Osteocyte (in vitro differentiated cells): Measurements from ENCODE around the gene TNPO3. TPM values are rescaled to one million over a fixed set of nuclear protein-coding genes. Genes with fewer than 3 reads are reported as not detected.
A peak's percentile ranks its signal among the peaks of the same experiment; 100 is the strongest.
"Not testable (repeated sequence)": the region's sequence is repeated elsewhere in the genome, so short reads cannot be mapped to it uniquely, and the experiment has no call there.

Source experiments
- DNase-seq: peaks from one replicate; pipeline ENCODE4 v3.0.0; 2021; ENCODE audit warnings: mixed read lengths; ENCODE audit not compliant: unreplicated experiment; ENCODE audit errors: extremely low spot score
- H3K27ac Mint-ChIP-seq: one replicate; pipeline ENCODE4 v1.8.0; 2021; ENCODE audit warnings: mild to moderate bottlenecking, mixed read lengths; ENCODE audit not compliant: unreplicated experiment
- H3K27me3 Mint-ChIP-seq: one replicate; pipeline ENCODE4 v1.8.0; 2021; ENCODE audit warnings: mixed read lengths; ENCODE audit not compliant: unreplicated experiment
- H3K36me3 Mint-ChIP-seq: one replicate; pipeline ENCODE4 v1.8.0; 2021; ENCODE audit warnings: mixed read lengths; ENCODE audit not compliant: unreplicated experiment
- H3K4me1 Mint-ChIP-seq: one replicate; pipeline ENCODE4 v1.8.0; 2021; ENCODE audit warnings: mixed read lengths; ENCODE audit not compliant: unreplicated experiment
- H3K4me3 Mint-ChIP-seq: one replicate; pipeline ENCODE4 v1.8.0; 2021; ENCODE audit warnings: mild to moderate bottlenecking, moderate library complexity, mixed read lengths; ENCODE audit not compliant: unreplicated experiment
- H3K9me3 Mint-ChIP-seq: one replicate; pipeline ENCODE4 v1.8.0; 2021; ENCODE audit warnings: mixed read lengths; ENCODE audit not compliant: unreplicated experiment
- CTCF ChIP-seq: fragments of 200-600 bp; sonication (generic); IDR thresholded peaks from 2 replicates; pipeline ENCODE4 v1.5.0; 2021; ENCODE audit warnings: antibody characterized with exemption, mild to moderate bottlenecking, moderate library complexity
- total RNA-seq: library from RNA; stranded (reverse); gene quantifications from 2 replicates; pipeline ENCODE4 v1.2.1, GENCODE V29; 2021

TNPO3 gene
- total RNA-seq, 1 donor from 2014 or later, result 46.0 TPM

GRCh38 chr7:129072479-129073011 lies 17.6 kb upstream of the TNPO3 start:
- no peaks in the 10 kb centered on the region for H3K9me3 Mint-ChIP-seq
- no peak overlapping the region for H3K4me3 Mint-ChIP-seq
- H3K36me3 Mint-ChIP-seq, result no peaks in the 10 kb centered on the region
- DNase-seq, result peak; percentile 44
- peaks cover 28% of the 10 kb centered on the region for H3K27me3 Mint-ChIP-seq
- no peak overlapping the region for H3K27ac Mint-ChIP-seq
- peaks cover 2% of the 10 kb centered on the region for H3K4me1 Mint-ChIP-seq
- TF ChIP-seq CTCF, result no peak

- no peak for TF ChIP-seq CTCF
- DNase-seq, result no peak
- no peaks in the 10 kb centered on the region for H3K9me3 Mint-ChIP-seq
- H3K27me3 Mint-ChIP-seq, result peaks cover 19% of the 10 kb centered on the region
- H3K4me1 Mint-ChIP-seq, result peaks cover 21% of the 10 kb centered on the region
- H3K27ac Mint-ChIP-seq, result no peak overlapping the region
- H3K36me3 Mint-ChIP-seq, result no peaks in the 10 kb centered on the region
- H3K4me3 Mint-ChIP-seq, result no peak overlapping the region
Observed at GRCh38 chr7:129069021-129069420, 14.1 kb upstream of the TNPO3 start.

GRCh38 chr7:129067943-129068548 lies 13.1 kb upstream of the TNPO3 start:
- H3K27ac Mint-ChIP-seq, result no peak overlapping the region
- no peaks in the 10 kb centered on the region for H3K9me3 Mint-ChIP-seq
- DNase-seq, result peak; percentile 15
- H3K27me3 Mint-ChIP-seq, result peaks cover 15% of the 10 kb centered on the region
- no peak for TF ChIP-seq CTCF
- peaks cover 21% of the 10 kb centered on the region for H3K4me1 Mint-ChIP-seq
- H3K4me3 Mint-ChIP-seq, result no peak overlapping the region
- H3K36me3 Mint-ChIP-seq, result no peaks in the 10 kb centered on the region

GRCh38 chr7:129067132-129067561 lies 12.2 kb upstream of the TNPO3 start:
- not testable (repeated sequence) for H3K36me3 Mint-ChIP-seq
- H3K27ac Mint-ChIP-seq, result peak overlapping the region; percentile 70

GRCh38 chr7:129066290-129067131 lies 11.6 kb upstream of the TNPO3 start:
- H3K27me3 Mint-ChIP-seq, result peaks cover 17% of the 10 kb centered on the region
- H3K27ac Mint-ChIP-seq, result peak overlapping the region; percentile 70
- H3K36me3 Mint-ChIP-seq, result no peaks in the 10 kb centered on the region
- no peaks in the 10 kb centered on the region for H3K9me3 Mint-ChIP-seq
- H3K4me1 Mint-ChIP-seq, result peaks cover 21% of the 10 kb centered on the region
- no peak overlapping the region for H3K4me3 Mint-ChIP-seq
- no peak for TF ChIP-seq CTCF
- DNase-seq, result peak; percentile 65

More at GRCh38 chr7:129067132-129067561, 12.2 kb upstream of the TNPO3 start:
- DNase-seq, H3K4me3 Mint-ChIP-seq, H3K9me3 Mint-ChIP-seq: not testable (repeated sequence)
- peaks cover 21% of the 10 kb centered on the region for H3K4me1 Mint-ChIP-seq
- peaks cover 11% of the 10 kb centered on the region for H3K27me3 Mint-ChIP-seq
